HG03045 (cell line): Measurements from ENCODE around the gene PAMR1.
"Not testable (repeated sequence)": the region's sequence is repeated elsewhere in the genome, so short reads cannot be mapped to it uniquely, and the experiment has no call there.

Experiments used
- ATAC-seq: cut with Tn5 transposase; IDR thresholded peaks from one replicate; pipeline ENCODE4 v1.9.1; 2021; ENCODE audit warnings: mild to moderate bottlenecking, moderate library complexity; ENCODE audit not compliant: unreplicated experiment

PAMR1 gene

GRCh38 chr11:35545391-35546003 lies 20.1 kb upstream of the PAMR1 start:
- no peak for ATAC-seq

- ATAC-seq = no peak
Observed at GRCh38 chr11:35543481-35543880, 18.1 kb upstream of the PAMR1 start.

DNA sequence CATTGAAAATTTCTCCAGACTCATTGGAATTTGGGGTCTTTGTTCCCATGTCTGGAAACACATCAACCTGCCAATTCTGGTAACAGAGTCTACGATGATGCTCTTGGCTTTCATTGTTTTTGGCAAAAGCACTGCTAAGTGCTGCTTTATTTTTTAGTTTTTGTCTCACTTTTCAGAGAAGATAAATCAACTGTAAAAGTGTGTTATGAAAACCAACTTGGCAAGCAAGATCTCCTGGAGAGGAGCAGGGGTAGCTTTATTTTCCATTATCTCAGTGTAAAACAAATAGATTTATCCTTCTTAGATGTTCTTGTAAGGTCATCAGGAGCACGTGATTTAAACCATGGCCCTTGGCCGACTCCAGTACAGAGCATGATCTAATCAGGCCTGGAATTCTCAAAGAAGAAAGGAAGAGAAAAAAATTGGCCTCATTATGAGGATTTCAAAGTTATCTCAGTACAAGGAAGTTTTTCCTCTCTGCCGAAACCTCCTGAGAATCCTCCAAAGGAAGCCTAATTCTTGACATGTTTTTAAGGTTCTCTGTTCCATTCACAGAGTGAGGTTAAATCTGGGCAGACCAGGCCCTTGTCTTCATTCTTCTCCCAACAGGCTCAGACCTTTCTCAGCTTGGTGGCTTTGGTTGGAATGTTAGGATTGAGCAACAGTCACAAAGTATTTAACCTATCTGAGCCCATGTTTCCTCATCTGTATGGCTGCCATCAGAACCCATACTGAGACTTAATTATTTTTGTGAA lies 16.4 kb upstream of the PAMR1 start:
- ATAC-seq = no peak

DNA sequence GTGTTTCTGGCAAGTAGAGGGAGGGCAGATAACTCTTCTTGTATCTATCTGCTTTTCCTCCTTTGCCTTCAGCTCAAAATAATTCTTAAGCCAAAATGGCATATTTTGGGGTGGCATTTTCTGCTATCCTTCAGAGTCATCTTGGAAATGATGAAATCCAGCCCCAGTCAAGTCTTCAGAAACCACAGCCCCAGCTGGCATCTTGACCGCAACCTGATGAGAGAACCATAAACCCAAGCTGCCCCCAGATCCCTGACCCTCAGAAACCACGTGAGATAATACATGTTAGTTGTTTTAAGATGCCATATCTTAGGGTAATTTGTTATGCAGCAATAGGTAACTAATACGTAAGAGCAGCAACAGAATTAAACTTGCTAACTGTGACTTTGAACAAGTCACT lies 15.1 kb upstream of the PAMR1 start:
- ATAC-seq = no peak

DNA sequence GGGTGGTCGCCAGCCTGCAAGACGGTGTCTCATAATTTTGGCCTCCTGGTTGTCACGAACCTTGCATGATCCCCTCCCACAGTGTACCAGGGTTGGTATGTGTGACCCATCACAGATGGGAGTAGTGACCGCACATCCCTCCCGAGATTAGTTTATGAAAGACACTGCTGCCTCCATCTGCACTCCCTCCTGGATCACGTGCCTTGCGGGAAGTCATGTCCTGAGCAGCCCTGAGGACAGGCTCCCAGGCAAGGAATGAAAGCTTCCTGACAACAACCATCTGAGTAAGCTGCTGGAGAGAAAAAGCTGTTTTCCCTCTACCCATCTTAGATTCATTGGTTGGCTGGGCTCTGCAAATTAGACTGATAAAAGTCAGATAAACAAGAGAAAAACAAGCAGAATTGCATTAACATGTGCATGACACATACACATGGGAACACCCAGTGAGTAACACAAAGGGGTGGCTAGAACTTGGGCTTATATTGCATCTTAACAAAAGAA lies 14.4 kb upstream of the PAMR1 start:
- ATAC-seq = no peak

GRCh38 chr11:35539256-35539655 lies 13.8 kb upstream of the PAMR1 start:
- no peak for ATAC-seq

DNA sequence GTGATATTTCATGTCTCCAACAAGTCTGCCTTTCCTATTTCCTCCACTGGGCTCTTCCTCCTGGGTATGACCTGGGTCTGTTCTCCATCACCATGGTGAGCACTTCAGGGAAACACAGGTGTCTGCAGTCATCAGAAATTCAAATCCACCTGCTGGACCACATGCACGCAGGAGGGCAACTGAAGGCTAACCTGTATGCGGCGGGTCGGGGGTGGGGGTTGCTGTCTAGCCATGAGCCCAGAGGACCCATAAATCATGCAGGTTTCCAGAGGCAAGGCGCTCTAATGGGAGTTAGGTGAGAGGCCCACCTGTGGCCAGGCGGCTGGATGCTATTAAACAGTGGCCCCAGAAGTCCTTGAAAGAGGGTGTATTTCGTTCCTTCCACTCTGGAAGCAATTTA lies 11.1 kb upstream of the PAMR1 start:
- ATAC-seq = no peak

DNA sequence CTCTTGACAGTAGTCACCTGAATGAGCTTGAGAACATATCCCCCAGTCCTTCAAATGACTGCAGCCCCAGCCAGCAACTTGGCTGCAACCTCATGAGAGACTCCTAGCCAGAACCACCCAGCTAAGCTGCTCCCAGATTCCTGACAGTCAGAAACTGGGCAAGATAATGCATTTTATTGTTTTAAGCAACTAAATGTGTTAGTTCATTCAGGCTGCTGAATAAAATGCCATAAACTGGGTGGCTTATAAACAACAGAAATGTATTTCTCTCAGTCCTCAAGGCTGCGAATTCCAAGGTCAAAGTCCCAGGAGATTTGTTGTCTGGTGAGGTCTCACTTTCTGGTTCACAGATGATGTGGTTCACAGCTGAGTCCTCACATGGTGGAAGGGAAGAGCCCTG lies 5.8 kb upstream of the PAMR1 start:
- ATAC-seq = no peak

DNA sequence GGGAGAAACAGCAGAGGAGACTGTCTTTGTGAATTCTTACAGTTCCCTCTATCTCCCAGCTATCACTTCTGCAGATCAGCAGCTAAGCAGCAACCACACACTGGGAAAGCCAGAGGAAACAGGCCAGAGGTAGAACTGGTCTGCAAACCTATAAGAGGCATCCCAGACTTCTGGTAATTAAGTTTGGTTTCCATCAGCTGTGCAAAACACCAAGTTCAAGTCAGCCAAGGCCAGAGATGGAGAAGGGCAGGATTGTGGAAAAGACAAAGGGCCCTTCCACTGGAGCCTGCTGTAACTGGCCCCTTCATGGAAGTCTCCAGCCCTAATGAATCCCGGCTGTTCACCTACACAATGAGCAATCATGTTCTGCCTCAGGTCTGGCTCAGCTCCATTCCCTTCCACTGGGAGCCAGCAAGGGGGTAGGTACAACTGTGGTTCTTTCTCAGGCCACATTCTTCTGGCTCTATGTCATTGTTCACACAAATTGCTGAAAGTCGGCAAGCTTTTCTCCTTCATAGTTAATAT lies 4.6 kb upstream of the PAMR1 start:
- no peak for ATAC-seq

DNA sequence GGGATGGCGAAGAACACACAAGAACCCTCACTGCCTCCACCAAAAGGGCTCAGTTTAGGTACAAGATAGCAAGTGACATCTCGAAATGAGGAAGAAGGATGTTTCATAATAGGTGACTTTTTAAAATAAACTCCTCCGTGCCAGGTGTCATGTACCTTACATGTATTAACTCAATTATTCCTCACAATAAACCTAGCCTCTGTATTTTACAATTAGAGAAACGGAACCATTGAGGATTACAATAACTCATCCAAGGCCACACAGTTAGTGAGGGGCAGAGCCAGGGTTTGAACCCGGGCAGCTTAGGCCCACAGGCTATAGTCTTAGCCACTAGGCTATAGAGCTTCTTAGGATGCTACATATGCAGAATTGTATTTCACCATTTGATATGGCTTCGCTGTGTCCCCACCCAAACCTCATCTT lies 965 bp upstream of the PAMR1 start:
- no peak for ATAC-seq

DNA sequence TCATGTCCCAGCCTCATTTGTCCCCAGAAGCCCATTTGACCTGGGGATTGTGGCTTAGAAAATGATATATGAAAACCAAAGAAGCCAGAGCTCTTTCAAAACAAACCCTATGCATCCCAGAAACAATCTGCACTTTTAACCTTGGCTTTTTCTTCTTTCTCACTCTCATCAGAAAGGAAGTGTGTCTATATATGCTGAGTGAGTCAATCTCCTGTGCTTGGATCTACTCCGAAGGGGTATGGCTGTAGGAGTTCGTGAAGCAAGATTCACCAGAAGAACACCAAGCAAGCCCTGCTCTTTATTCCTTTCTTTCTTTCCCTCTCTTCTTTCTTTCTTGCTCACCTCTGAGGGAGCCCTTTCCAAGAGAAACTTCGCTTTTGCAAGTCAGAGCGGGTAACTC lies 636 bp downstream of the PAMR1 start:
- no peak for ATAC-seq

GRCh38 chr11:35523861-35524260 lies 1.6 kb downstream of the PAMR1 start:
- ATAC-seq = no peak

DNA sequence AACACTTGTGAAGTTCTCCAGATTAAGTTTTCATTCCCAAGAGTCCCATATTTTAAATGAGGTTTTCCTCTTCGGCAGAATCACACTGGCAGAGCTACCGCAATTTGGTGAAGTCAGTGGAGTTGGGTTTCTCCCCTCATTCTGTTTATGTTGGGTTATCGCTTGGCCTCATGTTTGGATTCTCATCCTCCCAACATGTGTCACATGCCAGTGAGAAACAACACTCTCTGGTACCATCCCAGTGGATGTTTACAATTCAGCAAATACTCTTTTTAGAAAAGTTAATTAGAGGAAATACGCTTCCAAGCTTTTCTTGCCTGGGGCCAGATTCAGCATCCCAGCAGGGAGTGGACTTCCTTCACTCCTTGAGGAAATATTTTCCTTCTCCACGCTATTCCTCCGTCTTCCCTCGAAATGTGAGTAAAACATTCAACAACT lies 2.1 kb downstream of the PAMR1 start:
- ATAC-seq = no peak

DNA sequence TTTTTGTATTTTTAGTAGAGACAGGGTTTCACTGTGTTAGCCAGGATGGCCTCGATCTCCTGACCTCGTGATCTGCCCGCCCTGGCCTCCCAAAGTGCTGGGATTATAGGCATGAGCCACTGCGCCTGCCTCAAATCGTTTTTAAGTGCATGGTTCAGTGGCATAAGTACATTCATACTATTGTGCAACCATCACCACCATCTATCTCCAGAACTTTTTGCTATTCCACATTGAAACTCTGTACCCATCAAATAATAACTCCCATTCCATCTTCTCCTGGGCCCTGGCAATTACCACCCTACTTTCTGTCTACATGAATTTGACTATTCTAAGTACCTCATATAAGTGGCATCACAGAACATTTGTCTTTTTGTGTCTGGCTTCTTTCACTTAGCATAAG lies 3.3 kb downstream of the PAMR1 start:
- ATAC-seq = not testable (repeated sequence)

DNA sequence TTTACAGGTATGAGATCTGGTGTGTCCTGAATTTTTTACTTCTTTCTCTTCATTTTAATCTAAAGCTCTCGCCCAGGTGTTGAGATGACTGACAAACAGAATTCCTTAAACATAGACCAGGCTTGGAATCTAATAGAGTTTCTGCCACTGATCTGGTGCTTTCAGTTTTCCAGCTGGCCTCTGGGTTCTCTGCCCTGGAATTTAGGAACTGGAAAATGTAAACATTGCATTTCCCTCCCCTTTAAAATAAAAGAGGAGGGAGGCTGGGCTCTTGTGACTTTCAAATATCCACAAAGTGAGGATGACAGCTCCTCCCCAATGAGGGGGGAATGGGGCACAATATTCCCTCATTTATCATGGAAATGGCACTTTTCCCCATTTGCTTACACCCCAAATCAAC lies 5.0 kb downstream of the PAMR1 start:
- no peak for ATAC-seq

GRCh38 chr11:35518766-35519165 lies 6.7 kb downstream of the PAMR1 start:
- ATAC-seq = no peak

DNA sequence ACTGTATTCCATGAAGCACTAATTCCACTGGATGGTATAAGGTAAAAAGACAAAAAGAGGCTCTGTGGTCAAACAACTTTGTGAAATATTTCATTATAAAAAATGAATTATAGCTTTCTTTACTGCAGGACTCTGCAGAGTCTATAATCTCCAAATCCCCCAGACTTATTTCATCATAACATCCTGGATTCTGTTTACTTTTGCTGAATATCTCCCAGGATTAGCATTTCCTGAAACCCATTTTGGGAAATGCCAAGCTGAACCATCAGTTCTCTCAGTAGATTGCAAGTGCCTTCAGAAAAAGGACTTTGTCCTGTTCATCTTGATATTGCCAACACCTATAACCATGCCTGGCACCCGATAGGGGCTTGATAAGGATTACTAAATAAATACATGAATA lies 7.9 kb downstream of the PAMR1 start:
- no peak for ATAC-seq

GRCh38 chr11:35516403-35516802 lies 9.0 kb downstream of the PAMR1 start:
- ATAC-seq = no peak

GRCh38 chr11:35515224-35515623 lies 10.2 kb downstream of the PAMR1 start:
- ATAC-seq = no peak

GRCh38 chr11:35514481-35514880 lies 10.9 kb downstream of the PAMR1 start:
- ATAC-seq = no peak

DNA sequence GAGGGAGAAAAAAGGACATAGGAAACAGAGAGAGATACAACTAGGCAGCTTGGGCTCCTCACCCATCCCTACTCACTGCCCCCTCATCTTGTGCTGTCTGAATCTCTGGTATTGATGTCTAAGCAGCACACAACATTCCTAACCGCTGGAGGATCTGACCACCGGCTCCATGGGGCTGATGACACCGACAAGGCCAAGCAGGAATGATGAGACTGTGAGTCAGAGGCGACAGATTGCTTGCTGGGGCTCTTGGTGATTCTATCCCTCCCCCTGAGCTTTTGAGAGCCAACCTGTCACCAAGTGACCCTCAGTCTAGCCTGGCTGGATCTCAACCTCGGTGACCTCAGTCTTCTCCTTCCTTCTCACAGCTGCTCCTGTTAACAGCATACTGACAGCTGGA lies 13.8 kb downstream of the PAMR1 start:
- ATAC-seq = no peak

DNA sequence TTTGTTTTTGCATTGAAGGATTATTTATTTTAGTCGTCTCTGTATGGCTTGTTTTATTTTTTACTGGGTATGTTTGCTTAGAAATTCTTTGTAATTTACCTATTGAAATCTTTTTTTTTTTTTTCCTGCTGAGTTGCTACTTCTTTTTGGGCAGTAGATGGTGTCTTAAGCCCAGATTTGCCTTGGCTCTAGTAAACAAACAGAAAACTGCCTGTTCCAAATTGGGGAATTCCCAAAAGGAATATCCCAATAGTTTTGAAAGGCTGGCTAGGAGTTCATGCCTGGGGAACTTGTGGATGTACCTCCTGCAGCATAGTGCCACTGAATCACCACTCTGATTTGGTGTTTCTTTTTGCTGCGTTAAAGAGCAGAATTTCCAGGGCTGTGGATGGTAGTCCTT lies 17.7 kb downstream of the PAMR1 start:
- no peak for ATAC-seq
